Neural progenitor cell (in vitro differentiated cells): ENCODE data around the gene FBXW11.
"Not testable (repeated sequence)": the region's sequence is repeated elsewhere in the genome, so short reads cannot be mapped to it uniquely, and the experiment has no call there.

ENCODE experiments used
- CTCF ChIP-seq: fragments of 200-600 bp; sonication (generic); IDR thresholded peaks from 2 replicates; pipeline ENCODE4 v1.5.1; 2017; ENCODE audit warnings: antibody characterized with exemption, mild to moderate bottlenecking
- EZH2 ChIP-seq: fragments of 200-600 bp; sonication (generic); IDR thresholded peaks from 2 replicates; pipeline ENCODE4 v1.6.1; 2017; ENCODE audit warnings: antibody characterized with exemption, mild to moderate bottlenecking, moderate library complexity
- EZH2phosphoT487 ChIP-seq: fragments of 200-600 bp; sonication (generic); IDR thresholded peaks from 2 replicates; pipeline ENCODE4 v1.6.1; 2017; ENCODE audit warnings: antibody characterized with exemption

- not testable (repeated sequence) for TF ChIP-seq CTCF, EZH2, EZH2phosphoT487
Measured at GRCh38 chr5:171977244-171977950, 29.0 kb downstream of the FBXW11 start.
